A549 (cell line): ENCODE results near the gene ACTG1. TPM values are rescaled to one million over a fixed set of nuclear protein-coding genes. Genes with fewer than 3 reads are reported as not detected.

Source experiments
- ATAC-seq, 2 experiments: fragments of 200-7000 bp in 1 of 2; fragments of >200 bp in 1 of 2; cut with Nextera tagmentation in 1 of 2; cut with Tn5 transposase in 1 of 2; 3 replicates each; pipeline versions ENCODE4 v1.8.0 to v1.9.1; 2018 to 2020; ENCODE audit warnings: mild to moderate bottlenecking in 1 of 2, moderate library complexity in 1 of 2
- CTCF ChIA-PET: fragments of 300-600 bp; sonication (Branson Sonifier 250); formaldehyde crosslinking; extraction: SDS; loops from one replicate; lab custom pipeline; 2021; ENCODE audit warnings: antibody characterized with exemption, inconsistent platforms; lab: Yijun Ruan, JAX
- POLR2A ChIA-PET: fragments of 350-600 bp; formaldehyde crosslinking; extraction: SDS; loops from one replicate; lab custom pipeline; 2021; ENCODE audit warnings: antibody characterized with exemption, inconsistent platforms; lab: Yijun Ruan, JAX
- DNase-seq, 2 experiments: peaks; one replicate each; pipeline versions ENCODE4 v3.0.0 to v3.0.0-alpha.2; 2011 to 2016; ENCODE audit warnings: low read depth in 1 of 2, low spot score in 1 of 2
- FAIRE-seq: peaks from 2 replicates; lab custom pipeline; 2011; peaks lifted over from hg19 to GRCh38; lab: Jason Lieb, UNC
- H3K27ac ChIP-seq, 2 experiments: fragments of >200 bp; sonication (Bioruptor Twin); formaldehyde crosslinking; 3 replicates each; pipeline ENCODE4 v1.5.1; 2016 to 2017
- H3K4me1 ChIP-seq: fragments of >200 bp; sonication (Bioruptor Twin); formaldehyde crosslinking; 3 replicates; pipeline ENCODE4 v1.6.1; 2016
- H3K4me2 ChIP-seq: fragments of >200 bp; sonication (Bioruptor Twin); formaldehyde crosslinking; 3 replicates; pipeline ENCODE4 v1.6.1; 2016
- H3K4me3 ChIP-seq: fragments of >200 bp; sonication (Bioruptor Twin); formaldehyde crosslinking; 3 replicates; pipeline ENCODE4 v1.5.1; 2016
- H3K9me3 ChIP-seq: fragments of >200 bp; sonication (Bioruptor Twin); formaldehyde crosslinking; 3 replicates; pipeline ENCODE4 v1.6.1; 2016
- CEBPB ChIP-seq, 2 experiments: fragments of >200 bp in 1 of 2; sonication (Bioruptor Twin) in 1 of 2; formaldehyde crosslinking in 1 of 2; IDR thresholded peaks; 2 replicates each; pipeline ENCODE4 v1.6.1; 2012 to 2016
- CHD4 ChIP-seq: fragments of 200-600 bp; sonication (generic); IDR thresholded peaks from 2 replicates; pipeline ENCODE4 v1.6.1; 2016; ENCODE audit warnings: antibody characterized with exemption, mild to moderate bottlenecking, borderline replicate concordance
- EHF ChIP-seq: fragments of 250-450 bp; sonication (Bioruptor Pico); IDR thresholded peaks from 2 replicates; pipeline ENCODE4 v1.5.0; 2020; ENCODE audit warnings: mild to moderate bottlenecking
- ESRRA ChIP-seq: fragments of 150-350 bp; IDR thresholded peaks from 2 replicates; pipeline ENCODE4 v1.6.1; 2014; ENCODE audit warnings: mild to moderate bottlenecking, low read length, borderline replicate concordance
- FOSB ChIP-seq: fragments of 250-450 bp; sonication (Bioruptor Pico); IDR thresholded peaks from 2 replicates; pipeline ENCODE4 v1.5.0; 2020; ENCODE audit warnings: mild to moderate bottlenecking, moderate library complexity
- FOSL2 ChIP-seq, 2 experiments: fragments of 450-650 bp in 1 of 2; fragments of >200 bp in 1 of 2; sonication (Bioruptor Twin) in 1 of 2; formaldehyde crosslinking; IDR thresholded peaks; 2 replicates each; pipeline versions ENCODE4 v1.5.0 to v1.6.1; 2016 to 2020; ENCODE audit warnings: mild to moderate bottlenecking in 1 of 2, moderate library complexity in 1 of 2
- GATA3 ChIP-seq: IDR thresholded peaks from 2 replicates; pipeline ENCODE4 v1.6.1; 2012; ENCODE audit warnings: borderline replicate concordance
- HOXB13 ChIP-seq: fragments of 250-450 bp; sonication (Bioruptor Pico); IDR thresholded peaks from 2 replicates; pipeline ENCODE4 v1.5.0; 2020; ENCODE audit warnings: low read depth, mild to moderate bottlenecking, moderate library complexity
- HOXB5 ChIP-seq: fragments of 250-450 bp; sonication (Bioruptor Pico); IDR thresholded peaks from 2 replicates; pipeline ENCODE4 v1.5.0; 2020; ENCODE audit warnings: mild to moderate bottlenecking, moderate library complexity
- JUN ChIP-seq, 2 experiments: fragments of >200 bp; sonication (Bioruptor Twin); formaldehyde crosslinking; IDR thresholded peaks; 2 replicates in 1 of 2; 3 replicates in 1 of 2; pipeline ENCODE4 v1.6.1; 2016 to 2017
- JUNB ChIP-seq: fragments of >200 bp; sonication (Bioruptor Twin); formaldehyde crosslinking; IDR thresholded peaks from 2 replicates; pipeline ENCODE4 v1.6.1; 2016
- MYC ChIP-seq: IDR thresholded peaks from 2 replicates; pipeline ENCODE4 v1.6.1; 2012; ENCODE audit warnings: mild to moderate bottlenecking, inconsistent platforms, low read length, improper control_type of control experiment, borderline replicate concordance
- POLR2A ChIP-seq: IDR thresholded peaks from 2 replicates; pipeline ENCODE4 v1.6.1; 2012; ENCODE audit warnings: mild to moderate bottlenecking, low read length
- POLR2AphosphoS2 ChIP-seq: conservative IDR thresholded peaks from 2 replicates; pipeline ENCODE4 v1.6.1; 2012; ENCODE audit warnings: low read length, improper control_type of control experiment, inconsistent platforms
- RARB ChIP-seq: fragments of 250-450 bp; sonication (Bioruptor Pico); IDR thresholded peaks from 2 replicates; pipeline ENCODE4 v1.8.0; 2021; ENCODE audit warnings: mild to moderate bottlenecking, moderate library complexity
- RCOR1 ChIP-seq: fragments of 150-350 bp; IDR thresholded peaks from 2 replicates; pipeline ENCODE4 v1.6.1; 2014; ENCODE audit warnings: antibody characterized with exemption, low read length, low read depth
- SMC3 ChIP-seq: fragments of >200 bp; sonication (Bioruptor Twin); formaldehyde crosslinking; IDR thresholded peaks from 3 replicates; pipeline ENCODE4 v1.6.1; 2018; ENCODE audit warnings: inconsistent platforms
- TFCP2L1 ChIP-seq: fragments of 250-450 bp; sonication (Bioruptor Pico); IDR thresholded peaks from 2 replicates; pipeline ENCODE4 v1.5.0; 2021; ENCODE audit warnings: mild to moderate bottlenecking
- ZFP36 ChIP-seq: fragments of 450-650 bp; IDR thresholded peaks from 2 replicates; pipeline ENCODE4 v1.6.1; 2014; ENCODE audit warnings: borderline replicate concordance; ENCODE audit not compliant: partially characterized antibody
- ZNF302 ChIP-seq: fragments of 250-450 bp; sonication (Bioruptor Pico); IDR thresholded peaks from 2 replicates; pipeline ENCODE4 v1.9.0; 2021; ENCODE audit warnings: inconsistent platforms, mild to moderate bottlenecking, moderate library complexity
- WGBS: methylation state at CpG from one replicate; pipeline ENCODE4 v1.1.6; 2017; ENCODE audit errors: missing lambda C conversion rate; 5-methylcytosine and 5-hydroxymethylcytosine counted together
- polyA plus RNA-seq, 4 experiments: library from polyadenylated mRNA; depleted of rRNA in 3 of 4; stranded (reverse); fragments of >200 nt; fragmentation: RNase III in 1 of 4; extraction: RNeasy Plus Mini Kit Qiagen cat#74134 plus additional on column Dnase treatment in 1 of 4; gene quantifications; 2 replicates in 3 of 4; 3 replicates in 1 of 4; pipeline ENCODE4 v1.2.3, GENCODE V29; 2011 to 2017
- TF ChIP-seq, protein P1 (sequence below): fragments of 250-450 bp; sonication (Bioruptor Pico); IDR thresholded peaks from 2 replicates; pipeline ENCODE4 v1.5.0; 2021; ENCODE audit warnings: mild to moderate bottlenecking, moderate library complexity, borderline replicate concordance
- TF ChIP-seq, protein P2 (sequence below): IDR thresholded peaks from 2 replicates; pipeline ENCODE4 v1.6.1; 2012
- TF ChIP-seq, protein P3 (sequence below): fragments of >200 bp; sonication (Bioruptor Twin); formaldehyde crosslinking; IDR thresholded peaks from 3 replicates; pipeline ENCODE4 v1.6.1; 2016
- TF ChIP-seq, protein P4 (sequence below): fragments of 250-450 bp; sonication (Bioruptor Pico); IDR thresholded peaks from 2 replicates; pipeline ENCODE4 v1.5.0; 2020; ENCODE audit warnings: low read depth, mild to moderate bottlenecking, moderate library complexity
- TF ChIP-seq, protein P5 (sequence below): fragments of 450-650 bp; IDR thresholded peaks from 2 replicates; pipeline ENCODE4 v1.6.1; 2014; ENCODE audit warnings: antibody characterized with exemption

The ACTG1 gene
- polyA plus RNA-seq, 2 of the 4 experiments (the other 2 are of a cell fraction), result 2,042 to 7,263 TPM

DNA sequence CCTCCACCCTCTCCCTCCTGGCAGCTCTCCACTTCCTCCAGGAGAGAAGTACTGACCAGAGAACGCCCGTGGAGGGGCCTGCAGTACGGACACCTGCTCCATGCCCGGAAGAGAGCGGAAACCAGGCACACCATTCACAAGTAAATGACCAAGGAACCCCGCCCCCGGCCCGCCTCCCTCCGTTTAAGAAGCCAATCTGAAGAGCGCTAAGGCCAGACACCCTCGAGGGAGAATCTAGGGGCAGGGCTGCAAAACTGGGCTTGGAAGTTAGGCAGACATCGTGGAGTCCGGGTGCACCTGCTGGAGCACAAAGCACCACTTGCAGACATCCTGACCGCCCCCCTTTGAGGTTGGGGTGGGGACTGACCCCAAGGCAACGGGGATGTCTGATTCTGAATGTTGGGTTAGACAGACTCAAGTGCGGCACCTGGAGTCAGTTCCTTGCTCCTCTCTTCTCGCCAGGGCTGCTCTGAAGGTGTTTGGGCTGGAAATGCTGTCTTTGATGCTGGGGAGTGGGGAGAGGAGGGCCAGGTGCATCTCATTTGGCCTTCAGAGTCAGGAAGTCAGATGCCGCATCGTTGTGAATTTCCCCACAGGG, 40.5 kb upstream of the ACTG1 start (continued):
- no peak for TF ChIP-seq TFCP2L1
- no peak for TF ChIP-seq SMC3
- no peak for TF ChIP-seq EHF (CRISPR knock-in tag)
- no peak for TF ChIP-seq RARB (CRISPR knock-in tag)
- no peak for TF ChIP-seq CEBPB (IDR thresholded peaks at IDR 0.05)
- TF ChIP-seq, protein P1, sequence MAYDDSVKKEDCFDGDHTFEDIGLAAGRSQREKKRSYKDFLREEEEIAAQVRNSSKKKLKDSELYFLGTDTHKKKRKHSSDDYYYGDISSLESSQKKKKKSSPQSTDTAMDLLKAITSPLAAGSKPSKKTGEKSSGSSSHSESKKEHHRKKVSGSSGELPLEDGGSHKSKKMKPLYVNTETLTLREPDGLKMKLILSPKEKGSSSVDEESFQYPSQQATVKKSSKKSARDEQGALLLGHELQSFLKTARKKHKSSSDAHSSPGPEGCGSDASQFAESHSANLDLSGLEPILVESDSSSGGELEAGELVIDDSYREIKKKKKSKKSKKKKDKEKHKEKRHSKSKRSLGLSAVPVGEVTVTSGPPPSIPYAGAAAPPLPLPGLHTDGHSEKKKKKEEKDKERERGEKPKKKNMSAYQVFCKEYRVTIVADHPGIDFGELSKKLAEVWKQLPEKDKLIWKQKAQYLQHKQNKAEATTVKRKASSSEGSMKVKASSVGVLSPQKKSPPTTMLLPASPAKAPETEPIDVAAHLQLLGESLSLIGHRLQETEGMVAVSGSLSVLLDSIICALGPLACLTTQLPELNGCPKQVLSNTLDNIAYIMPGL (CRISPR knock-in tag), result no peak

DNA sequence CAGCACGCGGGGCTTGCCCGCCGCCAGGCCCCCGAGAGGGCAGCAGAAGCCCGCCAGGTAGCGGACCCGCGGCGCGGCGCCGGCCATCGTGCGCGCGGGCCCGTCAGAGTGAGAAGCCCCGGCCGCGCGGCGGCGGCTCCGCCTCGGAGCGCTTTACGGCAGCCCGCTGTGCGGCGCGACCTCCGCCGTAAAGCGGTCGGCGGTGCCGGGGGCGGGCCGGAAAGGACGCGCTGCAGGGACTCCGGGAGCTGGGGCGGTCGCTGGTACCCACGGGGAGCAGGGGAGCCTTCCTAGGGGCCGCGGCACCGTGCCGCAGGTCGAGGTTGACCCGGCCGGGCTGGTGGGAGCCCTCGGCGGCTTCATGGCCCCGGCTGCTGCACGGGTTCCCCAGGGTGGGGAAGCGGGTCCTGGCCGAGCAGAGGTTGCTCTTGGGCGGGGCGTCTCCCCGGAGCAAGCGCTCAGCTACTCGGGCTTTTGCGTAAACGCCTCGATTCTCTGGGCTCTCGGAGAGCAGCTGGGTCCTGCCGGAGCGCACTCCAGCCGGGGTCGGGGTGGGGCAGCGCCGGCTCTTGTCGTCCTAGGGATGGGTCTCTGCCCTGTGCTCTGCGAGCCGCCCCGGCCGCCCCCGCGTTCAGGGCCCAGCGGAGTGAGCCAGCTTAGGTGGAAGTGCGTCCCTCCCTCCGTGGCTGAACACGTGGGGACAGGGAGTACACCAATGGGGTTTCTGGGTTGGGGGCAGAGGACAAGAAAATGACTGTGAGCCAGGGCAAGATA, 39.8 kb upstream of the ACTG1 start, which contains the start of gene FAAP100:
Gene FAAP100 (minus strand): TSS at position 110 of the 774 bp plus-strand sequence. CDS start 23 bp downstream, at position 87.
- TF ChIP-seq, protein P1 (CRISPR knock-in tag), result no peak
- TF ChIP-seq, protein P2, sequence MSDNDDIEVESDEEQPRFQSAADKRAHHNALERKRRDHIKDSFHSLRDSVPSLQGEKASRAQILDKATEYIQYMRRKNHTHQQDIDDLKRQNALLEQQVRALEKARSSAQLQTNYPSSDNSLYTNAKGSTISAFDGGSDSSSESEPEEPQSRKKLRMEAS, result peak; percentile 89
- TF ChIP-seq RCOR1 (no peak), CHD4 (no peak), TFCP2L1 (no peak), HOXB5 (CRISPR knock-in tag) (no peak), EHF (CRISPR knock-in tag) (no peak), JUN (IDR thresholded peaks at IDR 0.05) (peak; percentile 73 to 92; a peak in 4 of 5 replicates), POLR2A (peak; percentile 72), POLR2AphosphoS2 (0 out of 2 replicates have a peak, but pooled peaks have one; percentile 42), MYC (peak; percentile 62; the same call in 1 of the 2 replicates), HOXB13 (no peak), FOSL2 (IDR thresholded peaks at IDR 0.05) (no peak), FOSL2 (CRISPR knock-in tag; IDR thresholded peaks at IDR 0.05) (no peak), ZFP36 (no peak), SMC3 (peak; percentile 18; the same call in 2 of the 3 replicates), JUNB (no peak), ESRRA (no peak), RARB (CRISPR knock-in tag) (no peak), ZNF302 (no peak), GATA3 (peak; percentile 15; the same call in 1 of the 2 replicates), FOSB (no peak)
- TF ChIP-seq, protein P3, sequence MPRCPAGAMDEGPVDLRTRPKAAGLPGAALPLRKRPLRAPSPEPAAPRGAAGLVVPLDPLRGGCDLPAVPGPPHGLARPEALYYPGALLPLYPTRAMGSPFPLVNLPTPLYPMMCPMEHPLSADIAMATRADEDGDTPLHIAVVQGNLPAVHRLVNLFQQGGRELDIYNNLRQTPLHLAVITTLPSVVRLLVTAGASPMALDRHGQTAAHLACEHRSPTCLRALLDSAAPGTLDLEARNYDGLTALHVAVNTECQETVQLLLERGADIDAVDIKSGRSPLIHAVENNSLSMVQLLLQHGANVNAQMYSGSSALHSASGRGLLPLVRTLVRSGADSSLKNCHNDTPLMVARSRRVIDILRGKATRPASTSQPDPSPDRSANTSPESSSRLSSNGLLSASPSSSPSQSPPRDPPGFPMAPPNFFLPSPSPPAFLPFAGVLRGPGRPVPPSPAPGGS, result peak; percentile 53; the same call in 1 of the 3 replicates
- TF ChIP-seq, protein P4, sequence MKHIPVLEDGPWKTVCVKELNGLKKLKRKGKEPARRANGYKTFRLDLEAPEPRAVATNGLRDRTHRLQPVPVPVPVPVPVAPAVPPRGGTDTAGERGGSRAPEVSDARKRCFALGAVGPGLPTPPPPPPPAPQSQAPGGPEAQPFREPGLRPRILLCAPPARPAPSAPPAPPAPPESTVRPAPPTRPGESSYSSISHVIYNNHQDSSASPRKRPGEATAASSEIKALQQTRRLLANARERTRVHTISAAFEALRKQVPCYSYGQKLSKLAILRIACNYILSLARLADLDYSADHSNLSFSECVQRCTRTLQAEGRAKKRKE (CRISPR knock-in tag), result no peak
- TF ChIP-seq, protein P5, sequence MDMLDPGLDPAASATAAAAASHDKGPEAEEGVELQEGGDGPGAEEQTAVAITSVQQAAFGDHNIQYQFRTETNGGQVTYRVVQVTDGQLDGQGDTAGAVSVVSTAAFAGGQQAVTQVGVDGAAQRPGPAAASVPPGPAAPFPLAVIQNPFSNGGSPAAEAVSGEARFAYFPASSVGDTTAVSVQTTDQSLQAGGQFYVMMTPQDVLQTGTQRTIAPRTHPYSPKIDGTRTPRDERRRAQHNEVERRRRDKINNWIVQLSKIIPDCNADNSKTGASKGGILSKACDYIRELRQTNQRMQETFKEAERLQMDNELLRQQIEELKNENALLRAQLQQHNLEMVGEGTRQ, result peak; percentile 71
- peak; percentile 65 to 68 for ATAC-seq
- Histone ChIP-seq H3K4me2 (peak within 1 kb of the TSS; percentile 93), H3K27ac (peak within 1 kb of the TSS; percentile 84 to 97), H3K4me3 (peak within 1 kb of the TSS; percentile 86), H3K9me3 (no peaks in the 10 kb centered on the region), H3K4me1 (peaks cover 43% of the 10 kb centered on the region)
- WGBS, result 0% methylated on average over 15 of the region's 85 CpGs
- ChIA-PET POLR2A (interaction anchor here (0.5 to 2.1 kb wide), 8 partner anchors 9 to 151 kb away, joined by 3 to 15 read pairs (median 4); partner anchors contain the start of genes ACTG1 and MRPL12), CTCF (interaction anchor here (0.9 to 45.0 kb wide), 8 partner anchors 12 to 300 kb away, joined by 3 to 1604 read pairs (median 8); partner anchors contain the start of gene BAHCC1)
- FAIRE-seq, result no peak
- DNase-seq, result peak; percentile 89 to 90
